Mesothelial cell of epicardium (in vitro differentiated cells): ENCODE measurements around the gene PRRT1. TPM values are rescaled to one million over a fixed set of nuclear protein-coding genes. Genes with fewer than 3 reads are reported as not detected.
A peak's percentile ranks its signal among the peaks of the same experiment; 100 is the strongest.

Experiments used
- DNase-seq, 2 experiments: peaks; one replicate each; pipeline ENCODE4 v3.0.0; 2021; ENCODE audit warnings: low spot score in 2 of 2; ENCODE audit not compliant: unreplicated experiment in 2 of 2
- H3K27ac Mint-ChIP-seq: 2 replicates; pipeline ENCODE4 v1.8.0; 2021; ENCODE audit warnings: mixed read lengths
- H3K27me3 Mint-ChIP-seq: 2 replicates; pipeline ENCODE4 v1.8.0; 2021; ENCODE audit warnings: low read depth, mixed read lengths
- H3K36me3 Mint-ChIP-seq: 2 replicates; pipeline ENCODE4 v1.8.0; 2021; ENCODE audit warnings: mixed read lengths
- H3K4me1 Mint-ChIP-seq: 2 replicates; pipeline ENCODE4 v1.8.0; 2021; ENCODE audit warnings: mixed read lengths
- H3K4me3 Mint-ChIP-seq: 2 replicates; pipeline ENCODE4 v1.8.0; 2021; ENCODE audit warnings: mild to moderate bottlenecking, moderate library complexity, mixed read lengths
- H3K9me3 Mint-ChIP-seq: 2 replicates; pipeline ENCODE4 v1.8.0; 2021; ENCODE audit warnings: mixed read lengths
- total RNA-seq: library from RNA; stranded (reverse); gene quantifications from 3 replicates; pipeline ENCODE4 v1.2.1, GENCODE V29; 2021
- TF ChIP-seq, protein P1 (sequence below): fragments of 200-600 bp; sonication (generic); IDR thresholded peaks from one replicate; pipeline ENCODE4 v1.5.0; 2021; ENCODE audit warnings: antibody characterized with exemption; ENCODE audit not compliant: unreplicated experiment

The PRRT1 gene
- total RNA-seq, 1 donor from 2014 or later = 3.0 TPM

DNA sequence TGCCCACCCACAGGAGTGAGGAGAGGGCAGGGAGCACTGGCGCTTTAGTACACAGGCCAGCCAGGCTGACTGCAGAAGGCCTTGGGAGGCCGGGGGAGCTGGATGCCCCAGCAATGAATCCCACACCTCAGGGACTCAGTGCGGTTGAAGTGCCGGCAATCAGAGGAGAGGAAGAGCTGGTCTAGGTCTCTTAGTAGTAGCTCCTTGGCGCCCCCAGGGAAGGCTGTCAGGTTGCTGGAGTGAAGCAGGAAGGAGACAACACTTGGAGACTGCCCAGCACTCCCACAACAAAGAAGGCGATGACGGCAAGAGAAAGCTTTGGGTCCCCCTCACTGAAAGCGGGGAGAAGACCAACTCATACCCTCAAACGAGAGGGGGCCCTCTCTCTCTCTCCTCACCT is 34.3 kb downstream of the PRRT1 start:
- Mint-ChIP-seq H3K4me3 (no peak overlapping the region), H3K36me3 (peaks cover 27% of the 10 kb centered on the region), H3K9me3 (no peaks in the 10 kb centered on the region), H3K27ac (no peak overlapping the region), H3K27me3 (no peaks in the 10 kb centered on the region), H3K4me1 (peaks cover 11% of the 10 kb centered on the region)
- DNase-seq = no peak
- TF ChIP-seq, protein P1, sequence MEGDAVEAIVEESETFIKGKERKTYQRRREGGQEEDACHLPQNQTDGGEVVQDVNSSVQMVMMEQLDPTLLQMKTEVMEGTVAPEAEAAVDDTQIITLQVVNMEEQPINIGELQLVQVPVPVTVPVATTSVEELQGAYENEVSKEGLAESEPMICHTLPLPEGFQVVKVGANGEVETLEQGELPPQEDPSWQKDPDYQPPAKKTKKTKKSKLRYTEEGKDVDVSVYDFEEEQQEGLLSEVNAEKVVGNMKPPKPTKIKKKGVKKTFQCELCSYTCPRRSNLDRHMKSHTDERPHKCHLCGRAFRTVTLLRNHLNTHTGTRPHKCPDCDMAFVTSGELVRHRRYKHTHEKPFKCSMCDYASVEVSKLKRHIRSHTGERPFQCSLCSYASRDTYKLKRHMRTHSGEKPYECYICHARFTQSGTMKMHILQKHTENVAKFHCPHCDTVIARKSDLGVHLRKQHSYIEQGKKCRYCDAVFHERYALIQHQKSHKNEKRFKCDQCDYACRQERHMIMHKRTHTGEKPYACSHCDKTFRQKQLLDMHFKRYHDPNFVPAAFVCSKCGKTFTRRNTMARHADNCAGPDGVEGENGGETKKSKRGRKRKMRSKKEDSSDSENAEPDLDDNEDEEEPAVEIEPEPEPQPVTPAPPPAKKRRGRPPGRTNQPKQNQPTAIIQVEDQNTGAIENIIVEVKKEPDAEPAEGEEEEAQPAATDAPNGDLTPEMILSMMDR = no peak

DNA sequence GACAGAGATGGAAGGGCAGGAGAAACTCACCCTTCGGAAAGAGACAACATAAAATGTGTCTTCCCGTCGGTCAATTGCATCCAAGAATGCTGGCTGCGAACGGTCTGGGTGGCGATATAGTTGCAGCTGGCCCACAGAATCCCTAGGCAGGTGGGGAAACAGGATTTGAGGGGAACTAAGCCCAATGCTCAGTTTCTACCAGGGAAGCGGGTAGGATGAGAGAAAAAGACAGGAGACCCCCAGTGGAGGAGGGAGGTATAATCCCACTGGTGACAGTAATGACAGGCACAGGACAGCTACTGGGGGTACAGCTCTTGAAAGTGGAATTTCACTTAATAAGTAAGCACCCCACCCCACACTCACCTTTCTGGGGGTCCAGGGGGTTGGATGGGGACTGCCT is 35.1 kb downstream of the PRRT1 start:
- no peak overlapping the region for H3K4me3 Mint-ChIP-seq
- peaks cover 20% of the 10 kb centered on the region for H3K36me3 Mint-ChIP-seq
- no peak overlapping the region for H3K27ac Mint-ChIP-seq
- no peak for DNase-seq
- TF ChIP-seq, protein P1 = peak; percentile 32
- peaks cover 11% of the 10 kb centered on the region for H3K4me1 Mint-ChIP-seq
- no peaks in the 10 kb centered on the region for H3K27me3 Mint-ChIP-seq
- no peaks in the 10 kb centered on the region for H3K9me3 Mint-ChIP-seq

DNA sequence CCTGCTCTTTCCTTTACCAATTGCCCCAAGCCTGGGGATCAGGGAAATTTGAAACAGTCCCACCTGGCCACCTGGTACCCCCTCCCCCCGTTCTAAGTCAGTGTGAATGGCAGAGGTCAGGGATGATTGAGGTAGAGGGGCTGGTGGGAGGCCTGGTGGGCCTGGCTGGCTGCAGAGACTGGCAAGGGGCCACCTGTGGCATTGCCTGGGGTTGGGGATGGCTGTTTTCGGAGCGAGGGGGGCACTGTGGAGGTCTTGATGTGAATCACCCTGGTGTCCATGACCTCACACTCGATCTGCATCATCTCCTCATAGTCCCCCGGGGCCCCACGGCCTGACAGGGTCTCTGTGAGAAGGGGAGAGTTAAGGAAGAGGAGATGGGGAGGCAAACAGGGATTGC is 36.1 kb downstream of the PRRT1 start:
- DNase-seq = no peak
- H3K27ac Mint-ChIP-seq = no peak overlapping the region
- TF ChIP-seq, protein P1 = no peak
- H3K4me1 Mint-ChIP-seq = peaks cover 11% of the 10 kb centered on the region
- peaks cover 12% of the 10 kb centered on the region for H3K36me3 Mint-ChIP-seq
- H3K9me3 Mint-ChIP-seq = no peaks in the 10 kb centered on the region
- H3K27me3 Mint-ChIP-seq = no peaks in the 10 kb centered on the region
- H3K4me3 Mint-ChIP-seq = no peak overlapping the region

DNA sequence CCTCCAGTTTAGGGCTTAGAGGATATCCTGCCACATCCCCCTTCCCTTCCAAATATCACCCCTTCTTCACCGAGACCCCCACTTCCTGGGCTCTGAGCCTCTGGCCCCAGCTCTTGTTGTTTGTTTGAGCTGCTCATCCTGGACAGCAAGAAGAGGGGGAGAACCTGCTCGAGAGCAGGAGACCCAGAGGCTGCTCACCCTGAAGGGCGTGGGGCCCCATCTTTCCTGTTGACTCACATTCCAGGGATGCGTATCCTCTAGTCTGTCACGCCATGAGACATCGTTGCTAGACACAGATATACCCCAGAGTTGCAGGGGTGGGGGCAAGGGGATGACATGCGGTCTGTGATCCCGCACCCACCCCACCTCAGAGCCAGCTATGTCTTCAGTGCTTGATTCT is 36.9 kb downstream of the PRRT1 start:
- Mint-ChIP-seq H3K27ac (peak overlapping the region; percentile 90), H3K27me3 (peaks cover 2% of the 10 kb centered on the region), H3K9me3 (no peaks in the 10 kb centered on the region), H3K4me1 (peaks cover 11% of the 10 kb centered on the region), H3K36me3 (peaks cover 12% of the 10 kb centered on the region), H3K4me3 (no peak overlapping the region)
- TF ChIP-seq, protein P1 = no peak
- no peak for DNase-seq

DNA sequence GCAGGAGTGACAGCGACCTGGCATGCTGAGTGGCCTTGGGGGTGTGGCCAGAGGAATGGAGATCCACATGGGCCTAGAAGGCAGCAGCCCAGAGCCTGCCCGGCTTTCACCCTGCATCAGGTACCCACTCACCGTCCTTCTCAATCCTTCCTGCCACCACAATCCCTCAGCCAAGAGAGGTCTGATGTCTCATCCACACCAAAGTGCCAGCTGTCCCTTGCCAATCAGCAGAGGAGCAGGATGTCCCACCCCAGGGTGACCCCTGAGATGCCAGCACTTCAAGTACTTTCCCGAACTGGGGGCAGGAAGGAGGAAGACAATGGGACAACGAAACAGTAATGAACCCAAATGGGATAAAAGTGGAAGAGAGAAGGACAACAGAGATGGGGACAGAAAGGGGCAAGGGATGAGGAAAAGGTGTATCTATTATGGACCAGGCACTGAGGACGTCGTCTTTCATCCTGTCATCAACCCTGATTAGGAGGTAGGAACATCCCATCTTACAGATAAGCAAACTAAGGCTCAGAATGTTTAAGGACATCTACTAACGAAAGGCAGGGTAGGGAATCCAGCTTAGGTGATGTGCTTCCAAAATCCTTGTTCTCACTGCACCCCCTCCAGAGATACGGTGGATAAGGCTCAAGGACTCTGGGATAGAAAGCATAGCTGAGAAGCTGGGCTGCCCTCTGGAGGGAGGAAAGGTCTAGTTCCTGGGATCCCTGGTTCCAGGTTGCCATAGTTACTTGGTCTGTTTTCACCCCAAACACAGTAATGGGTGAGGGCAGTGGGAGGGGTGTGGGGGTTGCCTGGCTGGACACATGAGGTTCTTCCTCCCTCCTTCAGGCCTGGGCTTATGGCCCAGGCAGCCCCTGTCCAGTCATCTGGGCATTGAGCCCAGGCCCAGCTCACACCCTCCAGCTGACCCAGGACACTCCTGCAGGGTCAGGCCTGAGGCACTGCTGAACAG is 38.1 kb downstream of the PRRT1 start:
- no peaks in the 10 kb centered on the region for H3K9me3 Mint-ChIP-seq
- H3K27me3 Mint-ChIP-seq = peaks cover 12% of the 10 kb centered on the region
- TF ChIP-seq, protein P1 = no peak
- no peak overlapping the region for H3K4me3 Mint-ChIP-seq
- H3K27ac Mint-ChIP-seq = peak overlapping the region; percentile 27
- peaks cover 12% of the 10 kb centered on the region for H3K36me3 Mint-ChIP-seq
- no peak for DNase-seq
- peaks cover 11% of the 10 kb centered on the region for H3K4me1 Mint-ChIP-seq
